ENCODE data around the gene NCR1. TPM values are rescaled to one million over a fixed set of nuclear protein-coding genes. Genes with fewer than 3 reads are reported as not detected.

NCR1 gene
- polyA plus RNA-seq, 10 donors: 0.11 to 0.68 (median 0.40) TPM; not detected in 3

Other genes starting within 250 kb of the NCR1 start
- 1 to 10 TPM in 9 of 10 donors, under 1 TPM in 1; 0.72 to 2.0 (median 1.2) TPM for gene LILRB4, start 243.2 kb upstream of the NCR1 start, polyA plus RNA-seq (ENCODE audit: insufficient read length in 10 of 10)
- not detected for gene KIR3DL3, start 181.7 kb upstream of the NCR1 start, polyA plus RNA-seq (ENCODE audit: insufficient read length in 10 of 10)
- gene KIR2DL3, start 167.6 kb upstream of the NCR1 start, polyA plus RNA-seq (ENCODE audit: insufficient read length in 10 of 10): under 1 TPM in 1 of 10 donors, not detected in 9; 0.12 TPM
- gene KIR2DL1, start 136.4 kb upstream of the NCR1 start, polyA plus RNA-seq (ENCODE audit: insufficient read length in 10 of 10): not detected
- not detected for gene KIR2DL4, start 102.5 kb upstream of the NCR1 start, polyA plus RNA-seq (ENCODE audit: insufficient read length in 10 of 10)
- gene KIR3DL1, start 89.7 kb upstream of the NCR1 start, polyA plus RNA-seq (ENCODE audit: insufficient read length in 10 of 10): not detected
- under 1 TPM in 1 of 10 donors, not detected in 9; 0.13 TPM for gene KIR2DS4, start 73.5 kb upstream of the NCR1 start, polyA plus RNA-seq (ENCODE audit: insufficient read length in 10 of 10)
- not detected for gene KIR3DL2, start 55.7 kb upstream of the NCR1 start, polyA plus RNA-seq (ENCODE audit: insufficient read length in 10 of 10)
- under 1 TPM in 9 of 10 donors, not detected in 1; 0.12 to 0.67 (median 0.41) TPM for gene FCAR, start 31.9 kb upstream of the NCR1 start, polyA plus RNA-seq (ENCODE audit: insufficient read length in 10 of 10)
- gene NLRP7, start 41.4 kb downstream of the NCR1 start, polyA plus RNA-seq (ENCODE audit: insufficient read length in 10 of 10): under 1 TPM in 4 of 10 donors, not detected in 6; 0.34 to 0.53 (median 0.41) TPM
- gene NLRP2, start 60.2 kb downstream of the NCR1 start, polyA plus RNA-seq (ENCODE audit: insufficient read length in 10 of 10): 1 to 10 TPM in 6 of 10 donors, under 1 TPM in 4; 0.58 to 5.6 (median 1.1) TPM
- under 1 TPM in 9 of 10 donors, not detected in 1; 0.12 to 0.72 (median 0.20) TPM for gene GP6, start 132.1 kb downstream of the NCR1 start, polyA plus RNA-seq (ENCODE audit: insufficient read length in 10 of 10)
- gene RDH13, start 157.0 kb downstream of the NCR1 start, polyA plus RNA-seq (ENCODE audit: insufficient read length in 10 of 10): 10 to 100 TPM in 7 of 10 donors, 1 to 10 TPM in 3; 8.4 to 14.9 (median 11.5) TPM
- gene EPS8L1, start 169.7 kb downstream of the NCR1 start, polyA plus RNA-seq (ENCODE audit: insufficient read length in 10 of 10): 1 to 10 TPM; 2.8 to 9.1 (median 4.7) TPM
- 100 to 1,000 TPM in 1 of 10 donors, 10 to 100 TPM in 9; 49.8 to 104 (median 82.2) TPM for gene PPP1R12C, start 211.5 kb downstream of the NCR1 start, polyA plus RNA-seq (ENCODE audit: insufficient read length in 10 of 10)
- 1,000 to 10,000 TPM in 2 of 10 donors, 100 to 1,000 TPM in 8; 199 to 1,145 (median 658) TPM for gene TNNT1, start 243.1 kb downstream of the NCR1 start, polyA plus RNA-seq (ENCODE audit: insufficient read length in 10 of 10)